Activated CD4-positive, alpha-beta T cell treated with anti-CD3 and anti-CD28 coated beads, Interleukin-2, Interleukin-6, amounts not matched to agents 100 ng/mL and 50 ng/mL, durations not matched to agents 16 hours and 8 hours (primary cell): ENCODE measurements around the gene UBC.
"Not testable (repeated sequence)": the region's sequence is repeated elsewhere in the genome, so short reads cannot be mapped to it uniquely, and the experiment has no call there.

ENCODE experiments used
- DNase-seq: peaks from one replicate; pipeline ENCODE4 v3.0.0-alpha.2; 2020

Gene UBC

GRCh38 chr12:124914392-124915238 is at the start of gene UBC:
Gene UBC (minus strand): TSS chr12:124914650. CDS start chr12:124913771, 879 bp downstream.
- peak; percentile 91 for DNase-seq

GRCh38 chr12:124963211-124963610 is 48.8 kb upstream of the UBC start:
- DNase-seq = no peak

DNA sequence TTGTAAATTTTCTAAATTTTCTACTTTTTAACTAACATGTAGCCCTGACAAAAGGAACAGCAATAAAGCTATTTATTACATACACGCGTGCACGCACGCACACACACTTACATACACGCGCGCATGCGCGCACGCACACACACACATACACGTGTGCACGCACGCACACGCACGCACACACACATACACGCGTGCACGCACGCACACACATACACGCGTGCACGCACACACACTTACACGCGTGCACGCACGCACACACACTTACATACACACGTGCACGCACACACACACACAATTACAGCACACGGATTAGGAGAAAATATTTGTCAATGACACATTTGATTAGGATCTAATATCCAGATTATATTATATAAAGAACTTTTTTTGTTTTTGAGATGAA is 46.6 kb upstream of the UBC start:
- no peak for DNase-seq

GRCh38 chr12:124956571-124956970 is 42.1 kb upstream of the UBC start:
- no peak for DNase-seq

DNA sequence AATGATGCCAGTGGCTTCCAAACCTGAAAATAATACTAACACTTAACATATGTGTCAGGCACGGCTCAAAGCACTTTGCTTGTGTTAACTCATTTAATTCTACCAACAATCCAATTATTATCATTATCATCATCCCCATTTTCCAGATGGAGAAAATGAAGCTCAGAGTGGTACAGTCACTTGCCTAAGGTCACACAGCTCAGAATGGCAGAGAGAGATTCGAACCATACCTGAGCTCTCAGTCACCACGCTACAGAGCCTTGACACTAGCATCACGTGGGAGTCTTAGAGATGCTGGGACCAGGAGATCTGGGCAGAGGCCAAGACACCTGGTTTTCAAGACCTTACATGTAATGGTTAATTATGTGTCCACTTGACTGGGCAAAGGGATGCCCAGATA is 40.3 kb upstream of the UBC start:
- no peak for DNase-seq

GRCh38 chr12:124953689-124954405 is 39.4 kb upstream of the UBC start:
- DNase-seq = no peak

DNA sequence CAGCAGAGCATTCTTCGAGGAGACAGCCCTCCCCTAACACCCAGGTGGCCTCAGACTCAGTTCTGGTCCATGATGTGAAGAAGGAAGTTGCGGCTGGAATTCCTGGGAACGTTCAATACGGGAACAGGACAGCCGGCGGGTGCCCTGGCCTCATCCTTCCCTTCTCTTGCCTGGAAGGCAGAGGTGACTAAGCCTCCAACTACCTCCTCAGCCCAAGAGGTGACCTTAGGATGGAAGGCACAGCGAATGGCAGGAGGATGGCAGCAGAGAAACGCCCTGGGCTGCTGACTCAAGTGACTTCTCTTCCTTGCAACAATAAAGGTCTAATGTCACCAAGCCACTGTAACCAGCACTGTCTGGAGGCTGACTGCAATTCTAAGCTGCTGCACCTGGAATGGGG is 38.4 kb upstream of the UBC start:
- no peak for DNase-seq

- no peak for DNase-seq
These were observed 37.8 kb upstream of the UBC start for GRCh38 chr12:124952295-124952694.

- DNase-seq = no peak
These were observed 35.6 kb upstream of the UBC start for GRCh38 chr12:124949779-124950728.

DNA sequence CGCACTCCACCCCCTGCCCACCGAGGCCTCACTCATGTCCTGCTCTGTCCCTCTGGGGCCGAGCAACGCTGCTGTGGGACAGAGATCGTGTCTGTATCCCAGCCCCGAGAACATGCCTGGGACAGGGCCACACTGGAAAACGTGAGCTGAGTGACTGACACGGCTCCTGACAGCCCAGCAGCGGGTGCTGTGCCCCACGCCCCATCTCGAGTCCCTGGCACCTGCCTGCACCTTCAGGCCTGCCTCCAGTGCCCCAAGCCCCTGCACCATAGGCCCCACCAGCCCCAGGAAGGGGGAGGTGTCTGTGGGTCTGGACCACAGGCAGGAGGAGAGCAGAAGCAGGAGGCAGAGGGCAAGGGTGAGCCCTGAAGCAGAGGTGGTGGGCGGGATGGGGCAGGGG is 34.6 kb upstream of the UBC start:
- no peak for DNase-seq

GRCh38 chr12:124947561-124948398 is 33.3 kb upstream of the UBC start:
- no peak for DNase-seq

DNA sequence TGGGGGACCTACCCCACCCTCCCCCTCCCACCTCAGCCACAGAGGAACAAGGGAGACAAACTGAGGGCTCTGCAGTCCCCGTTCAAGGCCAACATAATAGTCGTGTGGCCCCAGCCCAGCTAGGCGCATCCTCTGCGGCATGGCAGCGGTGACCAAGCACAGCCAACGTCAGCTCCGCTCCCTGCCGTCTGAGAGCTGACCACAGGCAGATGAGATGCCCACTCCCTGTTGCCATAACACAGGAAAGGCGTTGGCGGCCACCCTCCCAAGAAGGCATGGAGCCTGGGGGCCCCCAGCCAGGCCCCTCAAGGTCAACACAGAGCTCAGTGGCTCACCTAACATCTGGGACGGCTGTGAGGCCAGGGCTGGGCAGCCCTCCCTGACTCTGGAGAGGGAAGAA is 32.6 kb upstream of the UBC start:
- DNase-seq = no peak

- DNase-seq = no peak
These were observed 32.0 kb upstream of the UBC start for GRCh38 chr12:124946447-124946793.

GRCh38 chr12:124941170-124941527 is 26.7 kb upstream of the UBC start:
- no peak for DNase-seq

GRCh38 chr12:124940393-124941169 is 26.1 kb upstream of the UBC start:
- peak; percentile 89 for DNase-seq

DNA sequence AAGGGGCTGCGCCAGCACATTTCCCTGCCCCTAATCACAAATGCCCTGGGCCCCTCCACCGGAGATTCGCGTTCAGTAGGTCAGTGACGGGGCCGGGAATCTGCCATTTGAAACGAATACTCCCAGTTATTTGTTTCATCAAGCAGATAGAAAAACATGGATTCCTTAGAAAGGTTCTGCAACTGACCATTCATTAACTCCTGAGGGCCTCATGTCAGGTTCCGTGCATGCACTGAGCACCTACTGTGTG is 25.6 kb upstream of the UBC start:
- no peak for DNase-seq

- peak; percentile 95 for DNase-seq
These were observed 25.1 kb upstream of the UBC start for GRCh38 chr12:124939421-124940142.

DNA sequence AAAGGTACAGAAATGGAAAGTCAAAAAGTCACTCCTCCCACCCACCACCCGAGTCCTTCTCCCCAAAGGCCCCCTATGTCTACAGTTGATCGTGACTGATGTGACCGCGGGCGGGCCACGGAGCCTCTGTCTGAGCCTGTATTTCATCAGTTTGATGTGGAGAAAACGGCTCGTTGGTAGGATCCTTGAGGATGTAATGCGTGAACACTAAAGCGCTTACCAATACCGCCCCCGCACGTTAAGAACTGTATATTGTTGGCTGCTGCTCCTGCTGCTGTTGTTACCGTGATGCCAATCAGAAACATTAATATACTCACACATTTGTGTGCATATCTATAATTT is 24.6 kb upstream of the UBC start:
- no peak for DNase-seq

DNA sequence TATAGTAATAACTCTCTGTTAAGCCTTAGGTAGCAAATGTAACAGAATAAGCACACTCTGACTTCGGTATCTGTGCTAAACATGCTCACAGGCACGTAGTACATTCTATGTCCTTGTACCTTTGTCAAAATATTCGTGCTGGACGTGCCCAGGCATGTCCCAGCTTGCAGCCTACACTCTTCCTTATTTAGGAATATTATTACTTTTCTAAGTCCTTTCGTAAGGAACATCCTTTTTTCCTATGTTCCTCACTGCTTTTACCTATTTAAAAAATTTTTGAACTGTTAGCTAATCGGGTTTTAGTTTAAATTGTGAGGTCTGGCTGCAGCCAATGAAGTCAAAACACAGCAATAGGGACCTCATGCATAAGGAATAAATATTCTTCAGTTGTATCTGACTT is 24.1 kb upstream of the UBC start:
- peak; percentile 43 for DNase-seq

GRCh38 chr12:124938108-124938507 is 23.7 kb upstream of the UBC start:
- no peak for DNase-seq

DNA sequence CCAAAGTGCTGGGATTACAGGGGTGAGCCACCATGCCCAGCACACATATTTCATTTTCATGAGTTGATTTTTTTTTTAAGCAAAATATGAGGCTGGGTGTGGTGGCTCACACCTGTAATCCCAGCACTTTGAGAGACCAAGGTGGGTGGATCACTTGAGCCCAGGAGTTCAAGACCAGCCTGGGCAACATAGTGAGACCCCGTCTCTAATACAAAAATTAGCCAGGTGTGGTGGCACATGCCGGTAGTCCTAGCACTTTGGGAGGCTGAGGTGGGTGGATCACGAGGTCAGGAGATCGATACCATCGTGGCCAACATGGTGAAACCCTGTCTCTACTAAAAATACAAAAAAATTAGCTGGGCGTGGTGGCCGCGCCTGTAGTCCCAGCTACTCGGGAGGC is 17.1 kb upstream of the UBC start:
- DNase-seq = not testable (repeated sequence)
